Stomach (tissue), 9 donors: ENCODE results near the gene DDX55. TPM values are rescaled to one million over a fixed set of nuclear protein-coding genes. Genes with fewer than 3 reads are reported as not detected.

Source experiments
- DNase-seq, 2 donors: peaks; one replicate each; pipeline versions ENCODE4 v3.0.0 to v3.0.0-alpha.2; 2013 to 2019
- H3K27ac ChIP-seq, 5 donors: fragments of 200-600 bp in 4 of 5; sonication (generic) in 4 of 5; one replicate each; pipeline ENCODE4 v1.5.1; 2013 to 2019; ENCODE audit warnings: mild to moderate bottlenecking in 1 of 5, moderate library complexity in 1 of 5
- H3K27me3 ChIP-seq, 3 donors: fragments of 200-600 bp; sonication (generic); one replicate each; pipeline ENCODE4 v1.5.1; 2017 to 2019; ENCODE audit warnings: mixed run types in 1 of 3
- H3K36me3 ChIP-seq, 4 donors: fragments of 200-600 bp; sonication (generic); 1 replicate in 3 of 4; 2 replicates in 1 of 4; pipeline ENCODE4 v1.5.1; 2016 to 2019
- H3K4me1 ChIP-seq, 4 donors: fragments of 200-600 bp; sonication (generic); one replicate each; pipeline ENCODE4 v1.5.1; 2016 to 2019
- H3K4me3 ChIP-seq, 4 donors: fragments of 200-600 bp; sonication (generic) in 3 of 4; one replicate each; pipeline ENCODE4 v1.5.1; 2016 to 2019; ENCODE audit warnings: mild to moderate bottlenecking in 1 of 4
- H3K9me3 ChIP-seq, 4 donors: fragments of 200-600 bp; sonication (generic); one replicate each; pipeline ENCODE4 v1.5.1; 2016 to 2019
- CTCF ChIP-seq, 7 experiments: fragments of 450-650 bp in 4 of 7; fragments of 200-600 bp in 3 of 7; sonication (generic) in 3 of 7; IDR thresholded peaks; one replicate each; pipeline ENCODE4 v1.5.1; 2016 to 2019; ENCODE audit warnings: antibody characterized with exemption in 7 of 7, control low read depth in 2 of 7, mild to moderate bottlenecking in 1 of 7
- EP300 ChIP-seq: sonication (generic); formaldehyde crosslinking; IDR thresholded peaks from one replicate; pipeline ENCODE4 v1.6.1; 2017; ENCODE audit warnings: antibody characterized with exemption
- POLR2A ChIP-seq, 4 donors: fragments of 450-650 bp; IDR thresholded peaks; one replicate each; pipeline ENCODE4 v1.6.1; 2016; ENCODE audit warnings: antibody characterized with exemption in 4 of 4, control low read depth in 2 of 4, mild to moderate bottlenecking in 1 of 4, moderate library complexity in 1 of 4
- POLR2AphosphoS5 ChIP-seq, 3 donors: sonication (generic); formaldehyde crosslinking; IDR thresholded peaks; one replicate each; pipeline ENCODE4 v1.6.1; 2016; ENCODE audit warnings: antibody characterized with exemption in 3 of 3
- WGBS, 5 donors: extraction: QIAGEN DNeasy Blood & Tissue Kit in 3 of 5; methylation state at CpG; one replicate each; pipeline versions ENCODE4 v1.1.5 to v1.1.7; 2013 to 2018; 5-methylcytosine and 5-hydroxymethylcytosine counted together
- intact Hi-C: fragments of 100-400 bp; cut with DNase I; formaldehyde crosslinking; loops from one replicate; pipeline ENCODE4 v1.15.1; 2023; ENCODE audit warnings: low total_unique reads
- polyA plus RNA-seq, 3 donors: library from polyadenylated mRNA; stranded (reverse); fragments of 200-250 nt; gene quantifications; one replicate each; pipeline ENCODE4 v1.2.3, GENCODE V29; 2013
- total RNA-seq, 5 donors: library from RNA; depleted of rRNA; stranded (reverse); fragments of >200 nt; gene quantifications; one replicate each; pipeline versions ENCODE4 v1.1.0 to v1.2.3, GENCODE V29; 2014 to 2016
- donor health status: healthy with polysubstance abuse.
- donor health status: Bipolar disorder and iron deficiency.
- donor health status: healthy.

DDX55 gene
- total and polyA plus RNA-seq, 8 donors: 7.5 to 78.2 (median 19.3) TPM

GRCh38 chr12:123633379-123634141 lies 31.7 kb downstream of the DDX55 start, which contains the start of the genes EIF2B1 and GTF2H3:
Gene EIF2B1 (minus strand): TSS chr12:123633686. CDS start chr12:123633557, 129 bp downstream.
Gene GTF2H3 (plus strand): TSS chr12:123633829. CDS start chr12:123633860, 31 bp downstream.
- peaks cover 14 to 43% (median 29%) of the 10 kb centered on the region in 4 donors for H3K4me1 ChIP-seq
- H3K9me3 ChIP-seq: no peaks in the 10 kb centered on the region
- WGBS, 5 donors: 0 to 1% (median 0%) methylated on average over 19 to 52 of the region's 52 CpGs
- H3K36me3 ChIP-seq: peaks cover 28 to 45% (median 39%) of the 10 kb centered on the region in 4 donors
- TF ChIP-seq CTCF (IDR thresholded peaks at IDR 0.05) (no peak), POLR2A (IDR thresholded peaks at IDR 0.05) (peak in 2 of 4 donors; percentile 29 to 79), EP300 (no peak), POLR2AphosphoS5 (IDR thresholded peaks at IDR 0.05) (peak; percentile 92 to 99 (median 97))
- peak; percentile 97 to 99 for DNase-seq
- H3K4me3 ChIP-seq: peak within 1 kb of the TSS; percentile 64 to 94 (median 87)
- intact Hi-C loops: no loop called here
- no peaks in the 10 kb centered on the region for H3K27me3 ChIP-seq
- H3K27ac ChIP-seq: peak within 1 kb of the TSS; percentile 75 to 89 (median 86)

- intact Hi-C loops: no loop called here
- H3K9me3 ChIP-seq: no peaks in the 10 kb centered on the region
- H3K4me3 ChIP-seq: peak overlapping the region; percentile 64 to 94 (median 87)
- 8 to 13% (median 11%) methylated on average over 19 of the region's 19 CpGs for WGBS, 5 donors
- TF ChIP-seq POLR2AphosphoS5 (IDR thresholded peaks at IDR 0.05): no peak
- TF ChIP-seq POLR2A (IDR thresholded peaks at IDR 0.05): no peak
- TF ChIP-seq CTCF (IDR thresholded peaks at IDR 0.05): no peak
- no peak for TF ChIP-seq EP300
- H3K27ac ChIP-seq: peak overlapping the region in 4 of 5 donors; percentile 83 to 89 (median 87)
- H3K4me1 ChIP-seq: peaks cover 14 to 43% (median 29%) of the 10 kb centered on the region in 4 donors
- H3K27me3 ChIP-seq: no peaks in the 10 kb centered on the region
- peak in 1 of 2 donors; percentile 14 for DNase-seq
- H3K36me3 ChIP-seq: peaks cover 24 to 40% (median 34%) of the 10 kb centered on the region in 4 donors
These were observed 32.3 kb downstream of the DDX55 start for GRCh38 chr12:123634142-123634561.

- Histone ChIP-seq H3K4me1 (no peaks in the 10 kb centered on the region), H3K27me3 (no peaks in the 10 kb centered on the region), H3K27ac (no peak overlapping the region), H3K9me3 (no peaks in the 10 kb centered on the region), H3K36me3 (peaks cover 27 to 95% (median 87%) of the 10 kb centered on the region in 4 donors), H3K4me3 (no peak overlapping the region)
- TF ChIP-seq EP300: no peak
- TF ChIP-seq CTCF (IDR thresholded peaks at IDR 0.05): no peak
- no peak for TF ChIP-seq POLR2A (IDR thresholded peaks at IDR 0.05)
- 79 to 94% (median 93%) methylated on average over 7 of the region's 7 CpGs for WGBS, 5 donors
- no peak for DNase-seq
- intact Hi-C loops: no loop called here
These were observed 42.0 kb downstream of the DDX55 start for GRCh38 chr12:123643911-123644310.

GRCh38 chr12:123645380-123645779 lies 43.5 kb downstream of the DDX55 start:
- H3K36me3 ChIP-seq: peaks cover 27 to 97% (median 89%) of the 10 kb centered on the region in 4 donors
- H3K27me3 ChIP-seq: no peaks in the 10 kb centered on the region
- intact Hi-C loops: no loop called here
- no peak overlapping the region for H3K4me3 ChIP-seq
- H3K4me1 ChIP-seq: no peaks in the 10 kb centered on the region
- WGBS, 5 donors: 94 to 100% (median 96%) methylated on average over 3 of the region's 3 CpGs
- TF ChIP-seq EP300 (no peak), CTCF (IDR thresholded peaks at IDR 0.05) (no peak), POLR2A (IDR thresholded peaks at IDR 0.05) (no peak), POLR2AphosphoS5 (IDR thresholded peaks at IDR 0.05) (no peak)
- H3K27ac ChIP-seq: no peak overlapping the region
- H3K9me3 ChIP-seq: no peaks in the 10 kb centered on the region
- no peak for DNase-seq
